Endodermal cell (in vitro differentiated cells): ENCODE data around the gene FGD6. TPM values are rescaled to one million over a fixed set of nuclear protein-coding genes. Genes with fewer than 3 reads are reported as not detected.

Experiments used
- DNase-seq: peaks from one replicate; pipeline ENCODE4 v3.0.0-alpha.2; 2017
- H3K27ac ChIP-seq: 2 replicates; pipeline ENCODE4 v1.5.1; 2013; ENCODE audit warnings: mild to moderate bottlenecking, low read depth, low read length, moderate library complexity
- H3K27me3 ChIP-seq: 2 replicates; pipeline ENCODE4 v1.6.1; 2013; ENCODE audit warnings: mild to moderate bottlenecking, low read length, moderate library complexity; ENCODE audit not compliant: insufficient read depth, control insufficient read depth, poor library complexity, severe bottlenecking
- H3K36me3 ChIP-seq: 2 replicates; pipeline ENCODE4 v1.7.0; 2013; ENCODE audit warnings: mild to moderate bottlenecking, low read length, moderate library complexity; ENCODE audit not compliant: control insufficient read depth, insufficient read depth
- H3K4me1 ChIP-seq: one replicate; pipeline ENCODE4 v1.7.0; 2013; ENCODE audit warnings: low read length; ENCODE audit not compliant: control insufficient read depth, insufficient read depth
- H3K4me3 ChIP-seq: 2 replicates; pipeline ENCODE4 v1.5.1; 2013; ENCODE audit warnings: mild to moderate bottlenecking, low read length, moderate library complexity
- H3K9ac ChIP-seq: 2 replicates; pipeline ENCODE4 v1.6.1; 2013; ENCODE audit warnings: mild to moderate bottlenecking, low read length, moderate library complexity; ENCODE audit not compliant: poor library complexity, severe bottlenecking; ENCODE audit errors: extremely low read depth
- H3K9me3 ChIP-seq: 2 replicates; pipeline ENCODE4 v1.6.1; 2013; ENCODE audit warnings: mild to moderate bottlenecking, low read length, moderate library complexity; ENCODE audit not compliant: control insufficient read depth
- H3K27ac Mint-ChIP-seq: 2 replicates; pipeline ENCODE4 v1.8.0; 2020; ENCODE audit warnings: mixed read lengths
- H3K27me3 Mint-ChIP-seq: 2 replicates; pipeline ENCODE4 v1.8.0; 2021; ENCODE audit warnings: mild to moderate bottlenecking, mixed read lengths; ENCODE audit not compliant: insufficient read depth
- H3K36me3 Mint-ChIP-seq: 2 replicates; pipeline ENCODE4 v1.8.0; 2020; ENCODE audit warnings: low read depth, mixed read lengths
- H3K4me1 Mint-ChIP-seq: 2 replicates; pipeline ENCODE4 v1.8.0; 2020; ENCODE audit warnings: mixed read lengths
- H3K4me3 Mint-ChIP-seq: 2 replicates; pipeline ENCODE4 v1.8.0; 2020; ENCODE audit warnings: mild to moderate bottlenecking, moderate library complexity, mixed read lengths
- H3K9me3 Mint-ChIP-seq: 2 replicates; pipeline ENCODE4 v1.8.0; 2020; ENCODE audit warnings: mild to moderate bottlenecking, mixed read lengths
- CTCF ChIP-seq: fragments of 200-600 bp; sonication (generic); conservative IDR thresholded peaks from 2 replicates; pipeline ENCODE4 v1.5.0; 2021; ENCODE audit warnings: antibody characterized with exemption, mild to moderate bottlenecking
- WGBS, 2 experiments: methylation state at CpG; one replicate each; pipeline versions ENCODE4 v1.1.5 to v1.1.7; 2013; ENCODE audit warnings: missing lambda C conversion rate in 2 of 2, mixed read lengths in 1 of 2; ENCODE audit not compliant: insufficient coverage in 1 of 2, insufficient read length in 1 of 2; 5-methylcytosine and 5-hydroxymethylcytosine counted together
- long read RNA-seq, 4 experiments: library from polyadenylated mRNA in 2 of 4; library from RNA in 1 of 4; library from capped mRNA in 1 of 4; stranded (forward) in 3 of 4; unstranded in 1 of 4; transcript quantifications; one replicate each; pipeline ENCODE4 v2.0.0, GENCODE V29; 2020 to 2021; ENCODE audit warnings: inconsistent platforms in 1 of 4
- polyA plus RNA-seq, 2 experiments: library from polyadenylated mRNA; stranded (reverse); fragments of 50-300 nt; gene quantifications; one replicate each; pipeline ENCODE4 v1.2.3, GENCODE V29; 2013
- total RNA-seq, 2 donors: library from RNA; stranded (reverse); fragmentation: NEBNext Ultra II Directional in 1 of 2; extraction: Animal tissue kit (Norgen Biotek cat#: 25700) in 1 of 2; gene quantifications; 2 replicates in 1 of 2; 3 replicates in 1 of 2; pipeline ENCODE4 v1.2.1, GENCODE V29; 2021

Gene FGD6
- total RNA-seq = 100 to 1,000 TPM in 1 of 2 donors, 10 to 100 TPM in 1; 95.3 to 124 TPM
- 14.3 TPM for polyA plus RNA-seq (2013, experiment 1 of 2)
- 16.1 TPM for polyA plus RNA-seq (2013, experiment 2 of 2)
- long read RNA-seq, experiment 1, partial matches to known transcripts = 4 of 31 reads
- long read RNA-seq, experiment 1, other reads (novel, unspliced or antisense) = 25 of 31 reads
- long read RNA-seq, experiment 2, full-length matches to known transcripts = 37 of 88 reads
- long read RNA-seq, experiment 2, partial matches to known transcripts = 31 of 88 reads
- long read RNA-seq, experiment 2, other reads (novel, unspliced or antisense) = 20 of 88 reads
- long read RNA-seq, experiment 3, full-length matches to known transcripts = 83 of 323 reads
- long read RNA-seq, experiment 3, partial matches to known transcripts = 206 of 323 reads
- long read RNA-seq, experiment 3, other reads (novel, unspliced or antisense) = 34 of 323 reads
- long read RNA-seq, experiment 4, transcript FGD6-202 (20 exons, 2,232 nt) = major isoform, 5 of 12 reads
- long read RNA-seq, experiment 4, partial matches to known transcripts = 5 of 12 reads
- long read RNA-seq, experiment 4, other reads (novel, unspliced or antisense) = 2 of 12 reads

DNA sequence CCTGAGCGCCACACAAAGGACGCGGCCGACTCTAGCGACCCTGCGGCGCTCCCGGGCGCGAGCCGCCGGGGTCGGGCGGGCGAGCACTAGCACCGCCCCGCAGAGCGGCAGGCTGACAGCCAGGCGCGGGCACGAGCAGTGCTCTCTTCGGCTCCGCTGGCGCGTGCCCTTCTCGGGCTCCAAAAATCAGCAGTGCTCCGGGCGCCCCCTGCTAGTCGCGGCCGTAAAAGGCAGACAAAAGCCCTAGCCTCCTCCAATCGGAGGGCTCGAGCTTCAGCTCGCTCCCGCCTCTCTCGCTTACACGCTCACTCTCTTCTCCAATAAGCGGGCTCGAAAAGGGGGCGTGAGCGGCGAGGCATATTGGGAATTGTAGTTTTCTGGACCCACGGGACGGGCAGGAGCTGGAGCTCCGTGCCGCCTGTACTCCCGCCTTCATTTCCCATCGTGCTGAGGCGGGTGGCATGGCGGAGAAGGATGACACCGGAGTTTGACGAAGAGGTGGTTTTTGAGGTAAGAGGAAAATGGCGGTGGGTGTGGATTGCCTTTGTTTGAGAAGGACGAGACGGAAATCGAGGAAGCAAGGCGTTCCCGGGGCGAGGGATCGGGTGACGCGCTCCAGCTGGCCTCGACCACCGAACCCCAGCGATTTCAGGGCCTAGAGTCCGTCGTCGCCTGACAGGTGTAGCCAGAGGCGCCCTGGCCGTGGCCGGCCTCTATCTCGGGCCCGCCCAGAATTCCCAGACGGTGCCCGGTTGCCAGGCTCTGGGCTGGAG lies at the start of gene FGD6, which contains the start of gene VEZT:
FGD6 (minus strand) TSS at position 91 of the 773 bp plus-strand sequence. CDS start 227 bp downstream, outside the sequence.
VEZT (plus strand) TSS at position 431 of the 773 bp plus-strand sequence; CDS start at position 475, 44 bp downstream.
- peaks cover 13% of the 10 kb centered on the region for H3K36me3 ChIP-seq
- peak within 1 kb of the TSS; percentile 90 for H3K4me3 Mint-ChIP-seq

DNA sequence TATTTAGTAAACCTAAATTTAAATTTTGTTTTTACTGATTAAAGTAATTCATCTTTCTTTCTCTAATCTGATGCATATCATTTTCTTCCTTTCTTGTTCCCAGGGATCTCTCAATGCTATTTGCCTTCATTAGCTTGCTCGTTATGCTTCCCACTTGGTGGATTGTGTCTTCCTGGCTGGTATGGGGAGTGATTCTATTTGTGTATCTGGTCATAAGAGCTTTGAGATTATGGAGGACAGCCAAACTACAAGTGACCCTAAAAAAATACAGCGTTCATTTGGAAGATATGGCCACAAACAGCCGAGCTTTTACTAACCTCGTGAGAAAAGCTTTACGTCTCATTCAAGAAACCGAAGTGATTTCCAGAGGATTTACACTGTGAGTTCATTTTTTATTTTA lies 49.0 kb upstream of the FGD6 start:
- TF ChIP-seq CTCF = no peak
- Mint-ChIP-seq H3K36me3 (peaks cover 63% of the 10 kb centered on the region), H3K4me1 (peaks cover 4% of the 10 kb centered on the region), H3K9me3 (no peaks in the 10 kb centered on the region), H3K27ac (no peak overlapping the region), H3K27me3 (no peaks in the 10 kb centered on the region), H3K4me3 (no peak overlapping the region)
- H3K4me3 ChIP-seq = no peak overlapping the region
- peaks cover 4% of the 10 kb centered on the region for H3K4me1 ChIP-seq
- peaks cover 94% of the 10 kb centered on the region for H3K36me3 ChIP-seq
- H3K9me3 ChIP-seq = no peaks in the 10 kb centered on the region
- WGBS, 2 experiments = 92 to 97% methylated on average over 4 to 6 of the region's 6 CpGs
- DNase-seq = no peak
- H3K27me3 ChIP-seq = no peaks in the 10 kb centered on the region
- H3K27ac ChIP-seq = no peak overlapping the region
- no peak overlapping the region for H3K9ac ChIP-seq

More for the DNA sequence above, at the start of gene FGD6, which contains the start of gene VEZT:
- Histone ChIP-seq H3K4me3 (peak within 1 kb of the TSS; percentile 95), H3K27ac (peak within 1 kb of the TSS; percentile 99), H3K27me3 (no peaks in the 10 kb centered on the region), H3K9ac (peak within 1 kb of the TSS; percentile 98), H3K9me3 (no peaks in the 10 kb centered on the region), H3K4me1 (peaks cover 6% of the 10 kb centered on the region)
- peaks cover 14% of the 10 kb centered on the region for H3K36me3 Mint-ChIP-seq
- peak; percentile 63 for TF ChIP-seq CTCF
- H3K27ac Mint-ChIP-seq = peak within 1 kb of the TSS; percentile 99
- peaks cover 2% of the 10 kb centered on the region for H3K9me3 Mint-ChIP-seq
- peaks cover 31% of the 10 kb centered on the region for H3K4me1 Mint-ChIP-seq
- 0% methylated on average over 26 to 75 of the region's 75 CpGs for WGBS, 2 experiments
- DNase-seq = peak; percentile 100
- H3K27me3 Mint-ChIP-seq = no peaks in the 10 kb centered on the region

DNA sequence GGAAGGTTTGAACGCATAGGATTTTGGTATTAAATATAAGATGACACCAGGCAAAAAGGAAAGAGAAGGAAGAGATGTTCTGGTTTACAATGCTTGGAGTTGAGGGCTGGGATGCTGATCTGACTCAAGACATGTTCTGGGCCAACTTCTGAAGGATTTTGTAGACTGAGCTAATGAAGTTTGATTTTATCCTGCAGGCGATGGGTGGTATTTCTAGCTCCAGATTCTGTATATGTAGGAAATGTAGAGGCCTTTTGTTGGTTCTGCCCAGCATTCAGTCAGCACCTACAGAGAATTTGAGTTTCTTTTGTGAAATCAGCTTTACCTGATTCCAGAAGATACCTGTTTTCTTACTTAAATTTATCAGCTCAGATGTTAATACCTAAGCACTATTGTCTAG lies 48.5 kb upstream of the FGD6 start:
- H3K9me3 ChIP-seq = no peaks in the 10 kb centered on the region
- no peaks in the 10 kb centered on the region for H3K27me3 ChIP-seq
- H3K9me3 Mint-ChIP-seq = no peaks in the 10 kb centered on the region
- peaks cover 4% of the 10 kb centered on the region for H3K4me1 Mint-ChIP-seq
- peak; percentile 62 for TF ChIP-seq CTCF
- no peak overlapping the region for H3K27ac ChIP-seq
- no peak for DNase-seq
- 90 to 100% methylated on average over 1 to 2 of the region's 2 CpGs for WGBS, 2 experiments
- peaks cover 91% of the 10 kb centered on the region for H3K36me3 ChIP-seq
- H3K4me1 ChIP-seq = peaks cover 4% of the 10 kb centered on the region
- no peak overlapping the region for H3K27ac Mint-ChIP-seq
- H3K36me3 Mint-ChIP-seq = peaks cover 62% of the 10 kb centered on the region
- H3K9ac ChIP-seq = no peak overlapping the region
- H3K27me3 Mint-ChIP-seq = no peaks in the 10 kb centered on the region
- H3K4me3 Mint-ChIP-seq = no peak overlapping the region
- H3K4me3 ChIP-seq = no peak overlapping the region
